COLO668 (cell line): ENCODE data around the gene EPB42.

Source experiments
- DNase-seq: peaks from one replicate; lab custom pipeline; 2025; ENCODE audit not compliant: unreplicated experiment; lab: John Stamatoyannopoulos, UW

EPB42 gene

DNA sequence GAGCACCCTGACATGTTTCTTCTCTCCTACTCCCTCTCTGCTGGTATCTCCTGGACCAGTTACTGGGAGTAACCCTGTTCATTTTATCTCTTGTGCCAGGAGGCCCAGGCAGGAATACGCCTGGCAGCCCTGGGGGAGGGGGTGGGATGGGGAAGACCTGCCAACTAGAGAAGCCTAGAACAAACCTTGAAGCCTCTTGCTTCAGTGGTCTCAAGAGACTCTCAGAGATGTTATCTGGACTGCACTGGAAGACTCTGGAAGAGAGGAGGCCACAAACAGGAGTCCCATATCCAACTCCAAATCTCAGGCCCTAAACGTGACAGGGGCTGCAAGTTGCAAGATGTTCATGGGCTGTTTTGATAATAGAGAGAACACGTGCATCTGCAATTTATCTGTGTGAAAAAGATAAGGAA, at the start of gene EPB42:
EPB42 (minus strand) TSS at position 28 of the 413 bp plus-strand sequence. CDS start 193 bp downstream, outside the sequence.
- DNase-seq, result no peak

DNA sequence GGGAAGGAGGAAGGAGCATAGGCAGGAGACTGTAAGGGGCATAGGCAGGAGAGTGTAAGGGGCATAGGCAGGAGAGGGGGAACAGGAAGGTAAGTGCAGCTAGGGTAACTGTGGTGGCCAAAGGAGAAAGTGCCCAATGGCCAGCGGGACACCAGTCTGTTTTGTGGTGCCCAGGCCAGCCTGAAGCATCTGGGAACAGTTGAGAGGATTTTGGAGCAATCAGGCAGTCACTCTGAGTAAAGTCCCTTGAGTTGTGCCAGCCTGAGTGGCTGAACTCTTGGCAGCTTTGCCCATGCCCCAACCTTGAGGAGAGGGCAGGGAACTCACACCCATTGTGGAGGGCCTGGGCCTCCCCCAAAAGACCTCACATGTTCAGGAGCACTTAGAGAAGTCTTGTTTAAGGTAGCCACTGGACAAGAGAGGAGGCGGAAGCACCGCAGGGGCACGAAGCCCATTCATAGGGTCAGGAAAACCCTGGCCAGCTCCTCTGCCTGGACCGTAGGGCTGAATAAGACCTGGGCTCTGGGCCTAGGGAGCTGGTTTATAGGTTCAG, 49.4 kb upstream of the EPB42 start:
- DNase-seq, result no peak

DNA sequence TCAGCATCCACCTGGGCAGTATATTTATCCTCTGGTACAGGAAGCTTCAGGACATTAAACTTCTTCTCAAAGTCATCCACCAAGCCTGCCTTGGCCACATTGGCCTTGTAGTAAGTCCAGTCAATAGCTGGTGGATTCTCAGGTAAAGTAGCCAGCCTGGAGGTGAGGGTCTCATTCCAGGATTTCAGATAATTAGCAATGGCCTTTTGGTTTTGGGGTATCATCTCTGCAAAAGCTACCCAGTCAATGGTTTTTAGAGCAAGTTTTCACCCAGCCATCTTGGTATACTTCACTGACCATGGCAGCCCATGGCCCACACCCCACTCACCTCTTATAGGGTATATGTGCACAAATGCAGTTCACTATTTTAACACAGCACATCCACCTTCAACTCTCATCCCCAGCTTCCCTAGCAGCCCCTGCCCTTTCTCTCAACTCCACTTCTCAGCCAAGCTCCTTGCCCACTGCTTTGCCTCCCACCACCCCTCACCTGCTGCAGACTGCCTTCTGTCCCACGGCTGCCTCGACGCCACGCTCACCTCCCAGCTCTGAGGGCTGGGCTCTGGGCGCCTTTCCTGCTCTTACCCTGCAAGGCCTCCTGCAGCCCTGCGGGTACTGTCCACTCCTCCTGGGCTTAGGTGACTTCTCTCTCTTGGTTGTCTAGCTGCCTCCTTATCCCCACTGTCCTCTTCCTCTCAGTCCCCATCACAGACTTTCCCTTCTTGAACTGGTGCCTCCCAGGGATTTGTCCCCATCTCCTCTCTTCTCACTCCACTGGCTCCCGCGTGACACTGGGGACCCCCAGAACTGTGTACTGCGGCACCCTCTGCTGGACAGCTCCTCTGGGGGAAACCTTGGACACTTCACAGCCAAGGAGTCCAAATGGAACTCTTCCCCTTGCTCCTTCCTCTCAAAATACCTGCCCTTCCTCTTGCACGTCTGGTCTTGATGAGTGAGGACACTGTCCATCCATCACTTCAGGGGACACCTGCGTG, 47.6 kb upstream of the EPB42 start:
- no peak for DNase-seq

DNA sequence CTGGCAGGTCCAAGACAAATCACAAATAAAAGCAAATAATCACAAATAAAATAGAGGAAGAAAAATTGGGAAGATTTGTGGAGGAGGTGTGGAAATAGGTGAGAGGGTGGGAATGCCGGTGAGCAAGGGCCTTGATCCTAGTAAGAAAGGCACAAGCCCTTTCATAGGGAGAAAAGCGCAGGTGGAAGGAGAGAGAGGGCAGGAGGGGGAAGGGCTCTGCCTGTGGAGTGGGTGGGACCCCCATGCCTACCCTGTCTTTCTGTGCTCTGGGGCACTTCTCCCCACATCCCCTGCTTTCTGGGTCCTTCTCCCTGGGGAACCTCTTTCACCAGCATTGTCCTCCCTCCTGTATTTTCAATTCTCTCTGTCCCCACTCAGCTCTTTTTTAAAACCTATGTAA, 46.6 kb upstream of the EPB42 start:
- no peak for DNase-seq

DNA sequence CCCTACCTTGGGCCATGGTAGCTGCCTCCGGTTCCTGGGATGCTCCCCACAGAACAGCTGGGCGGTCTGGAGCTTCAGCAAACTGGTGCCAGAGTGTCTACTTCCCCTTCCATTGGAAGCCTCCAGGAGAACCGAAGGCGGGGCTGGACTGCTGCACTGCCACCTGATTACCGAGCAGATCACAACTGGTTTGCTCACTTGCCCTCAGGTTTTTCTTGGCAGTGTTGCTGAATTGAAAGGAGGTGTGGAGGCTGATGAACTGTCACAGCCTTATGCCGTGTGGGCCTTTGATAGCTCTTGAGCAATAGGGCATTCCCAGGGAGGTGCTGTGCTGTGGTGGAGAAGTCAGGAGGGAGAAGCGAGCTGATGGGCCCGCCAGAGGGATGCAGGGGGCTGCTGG, 46.0 kb upstream of the EPB42 start, which contains the start of gene TGM5:
TGM5 (minus strand) TSS at position 95 of the 400 bp plus-strand sequence; CDS start at position 16, 79 bp downstream.
- DNase-seq, result no peak

DNA sequence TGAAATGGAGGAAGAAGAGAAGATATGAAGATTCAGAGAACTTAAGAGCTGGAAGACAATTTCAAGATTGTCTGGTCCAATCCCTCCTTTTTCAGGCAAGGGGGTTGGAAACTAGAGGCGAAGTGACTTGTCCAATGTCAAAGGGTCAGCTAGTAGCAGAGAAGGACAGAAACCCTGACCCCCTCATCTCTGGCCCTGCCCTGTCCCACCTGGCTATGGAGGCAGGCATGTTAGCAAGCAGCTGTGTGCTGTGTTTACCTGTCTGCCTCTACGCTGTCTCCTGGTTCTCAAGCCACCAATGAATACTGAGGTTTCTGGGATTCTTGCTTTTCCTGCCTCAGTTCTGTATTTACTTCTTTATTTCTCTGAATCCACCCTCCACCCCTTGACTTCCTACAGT, 45.6 kb upstream of the EPB42 start:
- no peak for DNase-seq

DNA sequence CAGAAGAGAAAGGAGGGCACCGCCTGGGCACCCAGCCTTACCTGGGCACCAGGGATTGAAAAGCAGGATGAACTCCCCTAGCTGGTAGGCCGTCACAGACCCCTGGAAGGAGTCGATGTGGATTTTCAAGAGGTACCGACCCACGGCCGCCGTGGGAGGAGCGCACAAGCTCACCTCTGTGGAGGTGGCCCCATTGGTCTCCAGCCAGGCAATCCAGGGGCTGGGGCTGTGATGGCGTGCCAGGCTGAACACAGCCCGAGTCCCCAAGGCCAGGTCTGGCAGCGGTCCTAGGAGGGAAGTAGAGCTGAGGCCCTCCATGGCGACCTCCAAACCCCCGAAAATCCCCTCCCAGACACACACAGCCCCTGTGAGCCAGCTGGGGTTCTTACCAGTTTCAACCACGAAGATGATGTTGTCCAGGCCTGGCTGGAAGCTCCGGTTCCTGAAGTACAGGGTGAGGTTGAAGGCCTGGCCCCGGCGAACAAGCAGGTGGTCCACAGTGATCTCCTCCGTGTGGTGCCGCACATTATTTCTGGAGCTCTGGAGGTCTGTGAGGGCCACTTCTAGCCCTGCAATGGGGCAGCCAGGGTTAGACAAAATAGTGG, 39.3 kb upstream of the EPB42 start:
- no peak for DNase-seq

DNA sequence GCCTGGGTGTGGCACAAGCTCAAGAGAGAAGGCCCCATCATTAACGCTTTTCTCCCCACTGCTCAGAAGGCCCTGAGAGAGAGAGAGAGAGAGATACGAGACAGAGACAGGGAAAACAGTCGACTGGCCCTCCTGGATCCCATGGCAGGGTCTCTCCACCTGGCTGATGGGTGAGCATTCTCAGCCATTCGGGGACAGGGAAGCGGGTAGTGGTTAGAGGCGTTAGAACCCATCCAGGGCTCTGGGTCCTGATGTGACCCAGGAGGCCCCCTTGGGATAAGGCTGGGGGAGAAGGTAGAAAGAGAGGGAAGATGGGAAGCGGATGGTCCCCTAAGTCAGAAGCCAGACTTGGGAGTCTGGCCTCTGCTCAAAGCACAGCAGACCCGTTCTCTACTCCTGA, 38.0 kb upstream of the EPB42 start:
- no peak for DNase-seq

DNA sequence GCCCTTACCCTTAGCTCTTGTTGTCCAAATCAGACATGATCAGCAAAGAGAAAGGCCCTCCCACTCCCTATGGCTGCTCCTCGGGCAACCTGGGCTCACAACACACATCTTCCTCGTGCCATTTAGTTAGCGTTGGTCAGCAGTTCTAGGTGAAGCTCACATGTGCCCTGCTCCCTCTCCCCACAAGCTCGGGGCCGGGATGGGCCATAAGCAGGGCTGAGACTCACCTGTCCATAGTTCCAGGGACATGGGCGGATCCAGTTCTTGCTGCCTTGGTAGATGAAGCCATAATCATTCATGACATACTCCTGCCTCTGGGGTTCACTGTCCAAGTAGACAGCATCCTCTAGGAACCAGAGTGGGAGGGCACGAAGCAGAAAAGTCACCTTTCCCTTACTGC, 35.5 kb upstream of the EPB42 start:
- DNase-seq, result no peak

DNA sequence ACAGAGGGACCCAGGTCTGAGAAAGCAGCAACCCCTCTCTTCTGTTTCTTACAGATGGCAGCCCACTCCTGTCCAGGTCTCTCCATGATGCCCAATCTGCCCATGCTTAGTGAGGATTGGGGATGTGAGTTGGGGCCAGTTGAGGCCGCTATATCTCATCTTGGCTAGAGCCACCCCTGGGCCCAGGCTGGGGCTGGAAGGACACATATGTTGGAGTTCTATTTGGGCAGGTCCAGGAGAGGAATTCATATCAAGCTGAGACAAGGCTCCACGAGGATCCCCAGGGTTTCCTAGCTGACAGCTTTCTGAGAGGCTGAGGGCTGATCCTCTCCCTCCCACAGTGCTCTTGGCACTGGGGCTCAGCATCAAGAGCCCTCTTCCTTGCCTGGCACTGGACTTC, 34.6 kb upstream of the EPB42 start:
- DNase-seq, result no peak

DNA sequence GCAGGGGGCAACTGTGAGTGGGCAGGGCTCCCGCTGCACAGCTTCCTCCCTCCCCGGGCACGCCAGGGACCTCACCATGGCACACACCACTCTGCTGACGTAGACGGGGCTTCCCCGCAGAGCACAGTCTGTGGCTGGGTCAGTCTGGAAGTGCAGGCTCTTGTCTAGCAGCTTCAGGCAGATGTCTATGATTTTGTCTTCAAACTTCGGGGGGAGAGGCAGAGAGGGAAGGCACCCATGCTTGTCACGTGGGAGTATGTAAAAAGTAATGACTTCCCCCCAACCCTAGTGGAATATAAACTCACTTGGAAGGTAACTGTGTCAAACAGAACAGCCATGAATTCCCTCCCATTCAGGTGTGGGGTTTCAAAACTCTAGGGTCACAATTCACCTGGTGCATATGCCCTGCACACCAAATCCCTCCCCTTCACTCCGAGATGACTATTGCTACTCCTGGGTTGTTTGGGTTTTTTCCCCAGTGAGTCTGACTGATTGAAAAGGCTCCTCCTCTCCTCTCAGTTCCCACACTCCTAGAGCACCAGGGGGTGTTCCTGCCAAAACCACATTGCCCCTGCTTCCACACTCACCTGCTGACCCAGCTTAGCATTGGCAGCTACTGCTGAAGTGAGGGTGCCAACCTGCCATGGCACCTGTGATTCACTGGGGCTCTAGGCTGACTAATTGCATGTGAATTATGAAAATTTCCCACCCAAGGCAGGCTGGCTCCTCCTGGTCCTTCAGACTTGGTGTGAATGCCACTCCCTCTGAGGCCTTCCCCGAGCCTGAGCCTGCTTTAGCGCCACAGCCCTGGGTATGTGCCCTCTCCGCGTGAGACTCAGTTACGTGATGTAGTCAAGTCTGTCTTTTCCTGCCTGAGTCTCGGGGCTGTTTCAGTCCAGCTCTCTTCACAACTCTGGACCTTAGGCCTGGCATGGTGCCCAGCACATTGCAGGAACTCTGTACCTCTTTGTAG, 32.9 kb upstream of the EPB42 start:
- no peak for DNase-seq

DNA sequence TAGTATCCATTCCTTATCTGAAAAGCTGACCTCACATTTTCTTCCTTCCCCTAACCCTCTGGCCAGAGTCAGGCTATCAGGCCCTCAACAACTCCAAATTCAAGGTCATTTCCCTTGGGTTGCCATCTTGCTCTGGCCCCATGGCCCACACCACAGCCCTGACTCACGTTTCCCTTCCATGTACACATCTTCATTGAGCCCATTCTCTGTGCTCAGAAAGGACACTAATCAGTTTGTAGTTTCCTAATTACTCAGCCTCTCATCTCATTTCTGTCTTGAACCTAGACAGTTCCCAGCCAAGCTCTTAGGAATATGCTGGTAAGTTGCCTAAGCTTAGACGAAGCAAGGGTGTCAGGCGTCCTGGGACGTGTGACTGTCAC, 31.0 kb upstream of the EPB42 start:
- DNase-seq, result no peak

DNA sequence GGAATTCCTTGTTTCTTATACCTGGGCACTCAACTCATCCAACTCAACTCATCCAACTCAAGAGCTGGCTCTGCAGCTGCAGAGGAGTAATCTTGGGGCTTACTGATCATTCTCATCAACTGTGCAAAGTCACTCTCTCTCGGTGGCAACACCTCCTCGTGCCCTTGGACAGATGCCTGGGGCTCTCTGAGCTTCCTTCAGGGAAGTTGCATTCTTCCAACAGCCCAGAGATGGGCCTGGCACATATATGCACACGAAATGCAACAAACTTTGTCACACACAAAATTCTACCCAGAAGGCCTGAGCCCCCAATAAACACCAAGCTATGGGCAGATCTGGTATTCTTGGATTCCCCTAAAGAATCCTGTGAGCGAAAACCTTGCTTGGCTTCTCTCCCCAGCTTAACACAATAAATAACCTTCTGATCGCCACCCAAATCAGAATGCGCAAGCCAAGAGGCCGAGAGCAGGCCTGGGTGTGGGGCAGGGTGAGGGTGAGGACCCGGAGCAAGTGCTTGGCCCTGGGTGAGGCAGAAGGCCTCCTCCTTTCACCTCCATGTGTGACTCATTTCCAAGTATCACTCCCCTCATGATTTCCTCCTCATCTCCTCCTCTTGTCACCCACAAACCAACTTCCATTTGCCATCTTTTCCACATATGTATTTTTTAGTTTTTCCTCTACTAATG, 30.5 kb upstream of the EPB42 start:
- DNase-seq, result no peak

DNA sequence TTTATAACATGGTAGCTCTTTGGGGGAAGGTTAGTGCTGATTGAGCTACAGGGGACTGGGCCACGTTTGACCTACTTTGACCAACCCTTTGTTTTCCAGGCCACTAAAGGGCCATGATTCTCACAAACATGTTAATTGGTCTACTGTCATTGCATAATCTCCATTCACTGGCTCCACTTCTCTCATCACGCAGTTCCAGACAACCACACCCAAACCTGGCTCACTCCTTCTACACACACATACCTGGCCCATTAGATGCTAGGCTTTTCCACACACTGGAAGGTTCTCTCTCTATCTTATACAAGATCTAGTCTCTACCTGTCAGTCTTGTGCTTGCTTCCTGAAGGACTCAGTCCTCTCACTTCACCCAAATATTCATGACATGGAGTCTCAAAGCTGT, 30.0 kb upstream of the EPB42 start:
- no peak for DNase-seq

DNA sequence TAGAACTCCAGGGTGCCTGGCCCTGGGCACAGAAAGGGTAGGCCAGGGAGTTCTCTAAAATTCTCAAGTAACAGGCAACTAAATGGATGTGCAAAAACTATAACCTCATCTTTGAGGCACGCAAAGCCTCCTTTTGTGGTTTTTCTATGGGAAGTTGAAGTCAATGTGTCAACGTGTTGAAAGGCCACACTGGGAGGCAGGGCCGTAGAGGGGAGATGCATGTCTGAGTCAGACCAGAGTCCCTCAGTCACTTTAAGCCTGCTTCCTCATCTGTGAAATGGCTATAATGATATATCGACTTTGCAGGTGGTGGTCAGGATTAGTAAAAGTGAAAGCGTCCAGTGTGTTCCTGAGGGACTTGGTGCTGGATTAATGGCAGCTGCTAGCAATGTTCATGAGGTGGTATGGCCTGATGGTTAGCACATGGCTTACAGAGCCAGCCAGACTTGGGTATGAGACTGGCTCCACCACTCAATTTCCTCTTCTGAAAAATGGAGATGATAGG, 28.9 kb upstream of the EPB42 start:
- DNase-seq, result no peak

DNA sequence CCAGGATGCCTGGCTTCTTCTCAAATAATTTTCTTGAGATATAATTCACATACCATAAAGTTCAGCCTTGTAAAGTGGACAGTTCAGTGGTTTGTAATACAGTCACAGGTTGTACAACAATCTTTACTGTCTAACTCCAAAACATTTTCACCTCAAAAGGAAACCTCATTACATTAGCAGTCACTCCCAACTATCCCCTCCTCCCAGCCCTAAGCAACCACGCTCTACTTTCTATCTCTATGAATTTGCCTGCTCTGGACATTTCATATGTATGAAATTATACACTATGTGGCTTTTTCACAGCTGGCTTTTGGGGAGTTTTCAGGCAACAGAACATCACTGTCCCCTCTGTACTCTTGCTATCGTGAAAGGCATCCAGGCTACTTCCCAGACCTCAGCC, 28.4 kb upstream of the EPB42 start:
- no peak for DNase-seq

DNA sequence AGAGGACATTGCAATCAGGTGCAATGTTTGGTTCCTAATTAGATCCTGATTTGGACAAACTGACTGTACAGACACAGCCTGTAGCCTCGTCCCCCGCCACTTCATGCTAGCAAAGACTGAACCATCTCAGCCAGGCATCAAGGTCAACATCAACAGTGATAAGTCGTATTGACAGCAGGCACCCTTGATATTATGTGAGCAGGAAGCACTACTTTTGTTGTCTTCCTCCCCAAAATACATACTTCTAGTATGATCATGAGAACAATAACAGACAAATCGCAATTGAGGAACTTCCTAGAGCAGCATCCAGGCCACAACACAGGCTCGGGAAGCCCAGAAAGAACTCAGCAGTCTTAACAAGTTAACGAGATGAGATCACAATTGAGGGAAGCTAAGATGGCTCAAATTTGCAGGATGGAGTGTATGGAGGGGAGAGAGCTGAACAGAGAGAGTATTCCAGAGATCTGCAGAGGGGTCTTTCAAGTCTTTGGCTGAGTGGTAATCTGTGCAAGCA, 25.5 kb upstream of the EPB42 start:
- no peak for DNase-seq

DNA sequence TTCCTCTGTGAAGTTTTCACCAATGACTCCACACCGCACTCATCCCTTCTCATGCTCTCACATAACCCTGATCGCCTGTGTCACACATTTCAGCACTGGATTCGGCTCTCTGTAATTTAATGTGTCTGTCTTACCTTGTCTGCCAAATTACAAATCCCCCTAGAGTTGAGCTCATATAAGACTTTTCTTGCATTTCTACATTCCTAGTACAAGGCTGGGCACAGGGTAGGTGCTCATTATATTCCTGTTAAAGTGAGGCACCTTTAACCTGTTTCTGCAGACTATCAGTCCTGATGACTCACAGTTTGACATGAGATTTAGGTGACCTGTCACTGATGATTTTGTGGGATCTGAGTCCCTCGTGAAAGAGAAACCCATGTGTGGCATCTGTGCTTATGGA, 23.3 kb upstream of the EPB42 start:
- DNase-seq, result no peak

DNA sequence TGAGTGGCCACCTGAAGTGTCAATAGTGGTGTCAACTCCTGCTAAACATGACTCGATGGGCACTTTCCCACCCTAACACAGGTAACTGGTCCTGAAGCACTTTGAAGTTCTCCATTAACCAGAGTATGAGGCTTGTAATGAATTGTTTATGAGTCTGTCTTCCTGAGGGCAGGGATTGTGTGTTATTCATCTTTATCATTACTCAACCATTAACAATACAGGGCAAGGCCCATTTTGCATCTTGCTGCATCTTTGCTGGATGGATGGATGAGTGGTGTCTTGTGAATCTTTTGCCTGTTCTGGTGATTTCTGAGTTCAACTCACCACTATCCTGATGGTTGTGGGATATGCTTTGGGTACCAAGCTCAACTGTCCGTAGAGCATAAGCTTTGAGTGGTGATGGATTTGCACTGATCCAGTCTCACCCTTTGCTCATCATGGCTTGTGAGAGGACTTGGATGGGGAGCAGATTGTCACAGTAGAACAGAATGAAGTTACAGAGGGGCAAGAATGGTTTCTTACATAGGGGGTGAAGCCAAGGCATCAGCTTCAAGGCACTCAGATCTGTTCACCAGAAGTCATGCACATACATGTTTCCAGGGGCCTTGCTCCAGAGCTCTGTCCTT, 22.3 kb upstream of the EPB42 start:
- no peak for DNase-seq
